Pons (tissue), 1 donor: ENCODE data around the gene TAMALIN.
A peak's percentile ranks its signal among the peaks of the same experiment; 100 is the strongest.

Experiments
- DNase-seq: peaks from one replicate; pipeline ENCODE4 v3.0.0-alpha.2; 2016; ENCODE audit warnings: low spot score

TAMALIN gene

DNA sequence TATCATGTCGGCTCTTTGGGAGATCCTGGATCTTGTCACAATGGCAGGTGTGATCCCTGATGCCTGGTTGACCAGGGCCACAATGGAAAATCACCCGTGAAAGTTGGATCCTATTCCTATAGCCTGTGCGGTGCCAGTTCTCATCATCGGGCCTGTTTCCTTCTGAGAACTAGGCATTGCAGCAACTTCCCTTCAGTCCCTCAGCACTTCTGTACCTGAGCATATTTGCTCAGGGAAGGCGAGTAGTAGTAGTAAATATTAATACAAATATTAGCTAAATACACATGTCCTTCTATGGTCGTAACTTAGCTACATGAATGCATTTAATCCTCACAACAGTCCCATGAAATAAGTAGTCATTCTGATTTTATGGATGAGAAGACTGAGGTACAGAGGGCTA lies 22.1 kb upstream of the TAMALIN start:
- no peak for DNase-seq

DNA sequence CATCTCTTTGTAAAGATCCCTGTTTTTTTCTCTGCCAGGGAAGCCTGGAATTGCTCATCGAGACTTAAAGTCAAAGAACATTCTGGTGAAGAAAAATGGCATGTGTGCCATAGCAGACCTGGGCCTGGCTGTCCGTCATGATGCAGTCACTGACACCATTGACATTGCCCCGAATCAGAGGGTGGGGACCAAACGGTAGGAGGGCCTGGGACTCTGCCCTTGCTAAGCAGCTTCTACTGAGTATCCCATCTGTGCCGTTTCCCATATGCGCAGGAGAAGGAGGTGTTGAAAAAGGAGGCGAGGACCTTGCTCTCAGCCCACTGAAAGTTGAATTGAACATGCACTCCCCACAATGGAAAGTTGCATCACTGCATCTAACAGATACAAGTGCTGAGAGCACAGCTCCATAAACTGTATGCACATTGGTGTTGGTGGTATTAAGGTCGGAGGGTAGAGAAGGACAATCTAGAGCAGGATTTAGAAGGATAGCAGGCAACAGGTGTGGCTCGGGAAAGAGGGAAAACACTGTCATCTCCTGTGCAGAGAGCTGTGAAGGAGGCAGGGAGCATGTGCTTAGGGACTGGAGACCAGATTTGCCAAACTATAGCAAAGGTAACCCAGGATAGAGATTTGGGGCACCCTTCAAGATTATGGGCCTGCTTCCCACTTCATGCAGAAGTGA lies 21.5 kb upstream of the TAMALIN start:
- DNase-seq = no peak

DNA sequence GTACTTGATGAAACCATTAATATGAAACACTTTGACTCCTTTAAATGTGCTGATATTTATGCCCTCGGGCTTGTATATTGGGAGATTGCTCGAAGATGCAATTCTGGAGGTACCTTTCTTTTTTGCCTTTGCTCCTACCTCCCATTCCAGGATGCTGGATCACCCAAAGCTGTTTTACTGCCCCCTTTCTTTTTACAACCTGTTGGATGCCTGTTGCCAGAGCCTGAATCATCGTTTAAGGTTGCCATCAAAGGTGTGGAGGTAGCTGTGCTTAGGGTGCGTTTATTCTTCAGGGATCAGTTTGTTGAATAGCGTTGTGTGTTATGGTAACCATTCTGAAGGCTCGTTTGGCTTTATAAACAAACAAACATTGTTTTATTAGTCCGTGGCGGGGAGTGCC lies 19.9 kb upstream of the TAMALIN start:
- no peak for DNase-seq

DNA sequence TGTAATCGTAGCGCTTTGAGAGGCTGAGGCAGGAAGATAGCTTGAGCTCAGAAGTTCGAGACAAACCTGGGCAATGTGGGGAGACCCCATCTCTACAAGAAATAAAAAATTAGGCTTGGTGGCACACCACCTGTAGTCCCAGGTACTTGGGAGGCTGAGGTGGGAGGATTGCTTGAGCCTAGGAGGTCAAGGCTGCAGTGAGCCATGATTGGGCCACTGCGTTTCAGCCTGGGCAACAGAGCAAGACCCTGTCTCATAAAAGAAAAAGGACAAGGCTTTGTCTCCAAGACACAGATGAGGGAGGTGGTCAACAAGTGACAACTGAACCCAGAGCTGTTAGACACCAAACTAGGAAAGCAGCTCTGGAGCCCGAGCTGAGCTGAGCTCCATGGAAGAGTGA lies 14.5 kb upstream of the TAMALIN start:
- DNase-seq = no peak

DNA sequence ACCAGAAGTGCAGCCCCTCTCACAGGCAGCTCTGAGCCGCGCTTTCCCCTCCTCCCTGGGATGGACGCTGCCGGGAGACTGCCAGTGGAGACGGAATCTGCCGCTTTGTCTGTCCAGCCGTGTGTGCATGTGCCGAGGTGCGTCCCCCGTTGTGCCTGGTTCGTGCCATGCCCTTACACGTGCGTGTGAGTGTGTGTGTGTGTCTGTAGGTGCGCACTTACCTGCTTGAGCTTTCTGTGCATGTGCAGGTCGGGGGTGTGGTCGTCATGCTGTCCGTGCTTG lies 12.3 kb upstream of the TAMALIN start:
- no peak for DNase-seq

DNA sequence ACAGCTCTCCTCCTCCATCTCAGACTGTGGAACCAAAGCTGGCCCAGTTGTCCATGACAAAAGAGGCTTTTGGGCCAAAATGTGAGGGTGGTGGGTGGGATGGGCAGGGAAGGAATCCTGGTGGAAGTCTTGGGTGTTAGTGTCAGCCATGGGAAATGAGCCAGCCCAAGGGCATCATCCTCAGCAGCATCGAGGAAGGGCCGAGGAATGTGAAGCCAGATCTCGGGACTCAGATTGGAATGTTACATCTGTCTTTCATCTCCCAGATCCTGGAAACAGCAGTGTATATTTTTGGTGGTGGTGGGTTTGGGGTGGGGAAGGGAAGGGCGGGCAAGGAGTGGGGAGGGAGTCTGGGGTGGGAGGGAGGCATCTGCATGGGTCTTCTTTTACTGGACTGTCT lies 11.8 kb upstream of the TAMALIN start:
- DNase-seq = no peak

DNA sequence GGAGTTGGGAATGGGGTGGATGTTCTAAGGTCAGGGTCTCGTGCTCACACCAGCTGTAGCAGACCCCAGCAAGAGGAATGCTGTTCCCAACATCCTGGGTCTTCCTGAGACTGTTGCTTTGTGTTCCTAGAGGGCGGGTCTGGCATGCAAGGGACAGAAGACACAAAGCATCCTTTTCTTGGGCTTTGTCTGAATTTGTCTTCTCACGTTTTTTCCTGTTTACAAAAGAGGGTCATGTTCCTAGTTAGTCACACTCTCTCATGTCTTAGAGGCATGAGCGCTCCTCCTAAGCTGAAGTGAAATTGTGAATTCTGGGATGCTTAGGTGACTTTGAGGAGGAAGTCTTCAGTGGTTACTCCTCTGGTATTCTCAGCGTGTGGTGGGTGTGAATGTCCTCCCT lies 9.6 kb upstream of the TAMALIN start:
- no peak for DNase-seq

DNA sequence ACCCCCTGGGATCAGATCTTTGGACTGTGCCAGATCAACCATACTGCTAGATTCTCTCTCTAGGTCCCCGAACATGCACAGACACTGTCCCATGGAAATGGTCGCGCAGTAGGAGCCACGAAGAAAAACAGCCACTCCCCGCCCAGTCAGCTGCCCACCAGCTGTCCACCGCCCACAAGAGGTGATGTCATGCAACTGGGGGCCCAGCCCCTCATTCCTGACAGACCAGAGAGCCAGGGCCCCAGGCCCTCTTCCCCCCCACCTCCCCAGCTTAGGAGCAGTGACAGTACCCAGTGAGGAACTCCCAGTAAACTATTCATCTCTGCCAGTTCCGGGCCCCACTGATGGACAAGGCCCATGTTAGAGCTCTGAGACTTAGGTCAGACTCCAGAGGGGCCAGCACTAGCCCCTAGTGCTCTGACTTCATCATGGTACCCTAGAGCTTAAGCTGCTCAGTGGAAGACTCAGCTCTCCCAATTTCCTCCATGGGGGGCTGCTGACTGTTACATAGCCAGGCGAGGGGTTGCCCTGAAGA lies 3.7 kb upstream of the TAMALIN start:
- DNase-seq = no peak

DNA sequence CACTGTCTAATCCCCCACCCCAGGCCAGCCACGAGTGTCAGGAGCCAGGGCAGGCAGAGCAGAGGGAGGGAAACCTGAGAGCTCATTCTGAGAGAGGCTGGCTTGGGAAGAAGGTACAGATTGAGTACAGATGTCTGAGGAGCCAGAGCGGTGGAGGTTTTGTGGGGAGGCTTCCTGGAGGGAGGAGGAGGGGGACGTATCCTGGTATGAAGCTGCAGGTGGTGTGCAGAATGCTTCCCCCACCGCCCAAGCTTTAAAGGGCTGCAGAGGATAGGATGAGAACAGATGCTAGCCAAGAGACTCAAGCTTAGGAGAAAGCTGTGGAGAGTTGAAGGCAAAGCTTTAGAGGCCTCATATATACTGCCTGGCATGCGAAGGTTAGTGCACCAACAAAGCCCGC lies 3.2 kb upstream of the TAMALIN start:
- DNase-seq = no peak

DNA sequence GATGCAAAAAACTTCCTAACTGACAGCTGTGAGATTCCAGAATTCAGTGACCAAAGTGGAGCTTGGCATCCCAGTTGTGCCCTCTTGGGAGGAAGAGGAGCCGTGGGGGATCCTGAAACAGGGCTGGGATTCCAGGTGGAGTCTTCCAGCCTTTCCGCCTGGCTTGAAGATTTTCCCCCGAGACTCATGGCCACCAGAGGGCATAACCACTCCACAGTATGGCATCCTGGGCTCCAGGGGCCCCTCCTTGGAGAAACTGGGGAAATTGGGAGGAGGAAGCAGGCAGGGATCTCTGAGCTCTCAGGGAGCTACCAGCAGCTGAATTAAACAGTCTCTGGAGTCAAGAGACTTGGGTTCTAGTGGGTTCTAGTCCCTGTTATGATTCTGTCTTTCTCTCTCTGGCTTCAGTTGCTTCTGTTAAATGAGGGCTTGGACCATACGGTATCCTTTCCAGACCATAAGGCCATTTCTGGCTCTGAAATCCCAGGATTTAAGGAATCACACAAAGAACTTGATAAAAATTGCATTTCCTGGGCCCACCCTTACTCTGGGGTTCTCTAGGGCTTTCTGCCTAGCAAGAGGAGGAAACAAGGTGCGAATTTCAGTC lies 2.6 kb upstream of the TAMALIN start:
- peak; percentile 73 for DNase-seq

DNA sequence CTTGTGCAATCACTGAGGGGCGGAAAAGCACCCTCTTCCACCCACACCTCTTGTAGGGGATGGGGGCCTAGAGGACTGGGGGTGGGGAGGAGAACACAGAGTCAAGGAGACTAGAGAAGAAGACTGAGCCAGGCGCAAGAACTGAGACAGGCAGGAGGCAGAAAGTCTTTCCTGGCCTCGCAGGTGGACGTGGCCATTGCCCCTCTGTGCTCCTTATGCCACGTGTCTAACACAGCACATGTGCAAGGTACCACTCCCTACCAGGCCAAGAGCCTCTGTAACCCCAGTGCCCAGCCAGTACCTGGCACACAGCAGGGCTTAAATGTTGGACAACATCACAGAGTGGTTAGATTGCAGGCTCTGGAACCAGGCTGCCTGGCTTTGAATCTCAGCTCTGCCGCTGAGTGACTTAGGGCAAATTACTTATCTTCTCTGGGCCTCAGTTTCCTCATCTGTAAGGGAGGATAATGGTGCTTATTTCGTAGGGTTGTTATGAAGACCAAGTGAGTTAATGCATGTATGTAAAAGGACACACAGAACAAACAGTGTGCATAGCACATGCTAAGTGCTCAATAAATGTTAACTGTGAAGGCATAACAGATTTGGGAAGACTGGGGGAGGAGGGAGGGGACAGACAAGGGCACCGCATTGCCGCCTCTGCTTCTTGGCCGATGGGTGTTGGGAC lies 1.4 kb upstream of the TAMALIN start:
- DNase-seq = no peak

DNA sequence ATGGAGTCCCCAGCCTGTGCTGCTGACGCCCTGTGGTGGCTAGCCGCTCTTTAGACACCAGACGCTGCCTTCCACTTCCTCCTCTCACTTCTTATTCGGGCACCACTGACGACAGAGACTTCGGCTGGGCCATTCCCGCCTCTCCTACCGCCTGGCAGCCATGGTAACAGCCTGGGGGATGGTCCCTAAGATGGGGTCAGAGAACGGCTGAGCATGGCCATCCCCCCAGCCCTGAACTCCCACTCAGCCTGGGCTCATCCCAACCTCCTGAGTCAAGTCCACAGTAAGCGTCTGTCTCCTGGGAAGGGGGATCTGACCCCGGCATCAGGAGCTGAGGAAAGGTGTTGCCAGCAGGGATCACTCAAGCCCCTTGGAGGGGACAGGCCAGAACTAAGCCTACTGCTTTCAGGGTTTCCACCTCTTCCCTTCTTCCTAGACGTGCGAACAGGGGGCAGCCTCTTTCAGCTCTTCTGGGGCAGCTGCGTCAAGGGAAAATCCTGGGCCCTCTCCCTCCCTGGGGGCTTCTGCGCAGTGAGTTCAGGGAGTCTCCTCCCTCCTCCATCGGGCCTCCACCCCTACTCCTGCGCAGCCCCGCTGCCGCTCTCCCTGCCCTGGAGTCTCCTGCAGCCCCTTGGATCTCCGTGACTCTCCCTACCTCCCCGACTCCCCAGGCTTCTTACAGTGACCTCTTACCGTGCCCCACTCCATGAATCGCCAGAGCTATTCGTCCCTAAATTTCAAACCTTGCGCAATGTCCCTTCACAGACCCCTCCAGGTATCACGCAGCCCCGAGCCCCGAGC lies 643 bp upstream of the TAMALIN start:
- peak; percentile 73 for DNase-seq

DNA sequence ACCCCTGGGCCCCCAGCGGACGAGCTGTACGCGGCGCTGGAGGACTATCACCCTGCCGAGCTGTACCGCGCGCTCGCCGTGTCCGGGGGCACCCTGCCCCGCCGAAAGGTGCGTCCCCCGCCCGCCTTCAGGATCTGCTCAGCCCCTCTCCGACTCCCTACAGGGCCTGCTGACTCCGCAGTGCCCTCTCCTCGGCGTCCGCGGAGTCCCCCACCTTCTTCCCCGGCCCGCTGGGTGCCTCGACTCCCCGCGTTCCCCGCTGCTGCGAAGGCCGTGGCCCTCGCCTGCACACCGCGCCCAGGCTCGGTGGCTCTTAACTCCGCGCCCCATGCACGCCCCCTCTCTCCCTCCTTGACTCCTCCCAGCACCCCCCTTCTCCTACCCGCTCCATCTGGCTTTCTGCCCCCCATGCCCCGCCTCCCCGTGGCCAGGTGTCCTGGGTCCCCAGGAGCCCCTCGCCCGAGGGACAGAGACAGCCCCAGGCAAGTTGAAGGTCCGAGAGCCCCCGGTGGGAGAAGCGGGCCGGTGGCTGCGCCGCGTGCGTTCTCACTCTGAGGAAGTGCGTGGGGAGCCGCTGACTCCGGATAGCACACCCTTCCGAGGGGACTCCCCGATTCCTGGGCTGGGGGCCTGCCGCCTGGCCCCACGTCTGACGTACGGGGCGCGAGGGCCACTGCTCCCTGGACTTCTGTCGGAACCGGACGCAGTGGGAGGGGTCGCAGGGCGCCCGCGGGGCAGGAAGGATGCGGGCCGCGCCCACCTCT lies 594 bp downstream of the TAMALIN start:
- no peak for DNase-seq

DNA sequence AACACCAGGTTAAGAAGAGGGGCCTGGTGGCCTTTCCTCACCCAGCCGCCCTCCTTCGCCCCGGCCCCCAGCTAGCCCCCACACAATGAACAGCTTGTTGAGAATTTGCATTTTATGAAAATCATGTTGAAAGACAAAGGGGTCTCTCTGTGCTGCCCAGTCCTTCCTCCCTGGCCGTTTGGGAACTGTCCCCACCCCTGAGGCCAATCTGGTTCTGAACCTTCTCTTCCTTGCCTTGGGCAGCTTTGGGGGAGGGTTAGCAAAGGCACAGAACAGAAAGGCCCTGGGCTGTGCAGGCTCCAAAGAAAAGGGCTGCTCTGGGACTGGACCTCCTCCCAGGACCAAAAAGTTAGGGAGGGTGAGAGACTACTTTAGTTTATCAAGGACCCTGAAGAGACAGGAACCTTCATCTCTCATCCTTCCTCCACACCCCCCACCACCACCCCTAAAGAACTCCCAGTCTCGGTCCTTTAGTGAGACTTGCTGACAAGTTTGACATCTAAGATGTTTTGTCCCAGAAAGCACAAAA lies 1.3 kb downstream of the TAMALIN start:
- DNase-seq = no peak

DNA sequence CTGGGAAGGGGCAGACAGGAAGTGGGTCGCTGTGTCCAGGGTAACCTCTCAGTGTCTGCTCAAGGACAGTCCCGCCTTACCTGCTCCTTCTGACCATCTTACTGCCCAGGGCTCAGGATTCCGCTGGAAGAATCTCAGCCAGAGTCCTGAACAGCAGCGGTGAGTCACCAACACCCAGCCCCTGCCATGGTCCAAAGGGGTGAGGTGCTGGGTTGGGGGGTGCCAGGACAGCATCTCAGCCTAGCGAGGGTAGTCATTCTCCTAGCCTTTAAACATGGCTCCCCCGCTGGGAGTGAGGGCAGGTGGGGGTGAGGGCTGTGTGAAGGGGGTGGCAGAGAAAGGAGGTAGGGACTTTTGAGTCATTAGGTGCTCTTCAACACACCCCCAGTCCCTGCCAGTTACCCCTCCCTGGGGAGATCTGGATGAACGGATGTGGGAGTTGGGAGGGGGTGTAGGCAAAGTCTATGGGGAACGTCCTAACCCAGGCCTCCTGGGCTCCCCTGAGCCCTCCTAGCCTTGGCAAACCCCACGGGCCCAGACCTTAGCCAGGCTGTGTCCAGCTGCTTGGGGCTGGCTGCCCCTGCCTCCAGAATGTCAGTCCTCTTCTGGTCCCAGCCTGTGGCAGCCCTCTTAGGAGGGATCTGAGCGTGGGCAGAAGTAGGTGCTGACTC lies 2.5 kb downstream of the TAMALIN start:
- no peak for DNase-seq

DNA sequence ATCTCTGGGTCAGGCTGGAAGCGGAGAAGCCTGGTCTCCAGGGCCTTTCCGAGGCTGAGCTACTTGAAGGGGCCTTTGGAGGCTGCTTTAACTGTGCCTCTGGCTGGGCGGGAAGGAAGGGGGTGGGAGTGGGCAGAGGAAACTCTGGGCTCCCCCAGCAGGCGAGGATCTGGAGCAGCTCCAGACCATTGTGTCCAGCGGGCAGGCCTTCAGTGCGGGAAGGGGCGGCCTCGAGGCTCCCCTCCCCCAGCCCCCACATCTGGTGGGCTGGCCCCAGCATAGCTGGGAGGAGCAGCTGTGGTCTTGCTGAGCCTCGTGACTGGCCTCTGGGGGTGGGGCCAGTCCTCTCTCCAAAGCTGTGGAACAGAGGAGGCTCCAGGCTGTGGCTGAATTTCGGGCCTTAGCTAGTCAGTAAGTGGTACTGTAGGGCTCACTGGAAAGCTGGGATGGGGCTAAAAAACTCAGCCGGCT lies 3.4 kb downstream of the TAMALIN start:
- DNase-seq = peak; percentile 65

DNA sequence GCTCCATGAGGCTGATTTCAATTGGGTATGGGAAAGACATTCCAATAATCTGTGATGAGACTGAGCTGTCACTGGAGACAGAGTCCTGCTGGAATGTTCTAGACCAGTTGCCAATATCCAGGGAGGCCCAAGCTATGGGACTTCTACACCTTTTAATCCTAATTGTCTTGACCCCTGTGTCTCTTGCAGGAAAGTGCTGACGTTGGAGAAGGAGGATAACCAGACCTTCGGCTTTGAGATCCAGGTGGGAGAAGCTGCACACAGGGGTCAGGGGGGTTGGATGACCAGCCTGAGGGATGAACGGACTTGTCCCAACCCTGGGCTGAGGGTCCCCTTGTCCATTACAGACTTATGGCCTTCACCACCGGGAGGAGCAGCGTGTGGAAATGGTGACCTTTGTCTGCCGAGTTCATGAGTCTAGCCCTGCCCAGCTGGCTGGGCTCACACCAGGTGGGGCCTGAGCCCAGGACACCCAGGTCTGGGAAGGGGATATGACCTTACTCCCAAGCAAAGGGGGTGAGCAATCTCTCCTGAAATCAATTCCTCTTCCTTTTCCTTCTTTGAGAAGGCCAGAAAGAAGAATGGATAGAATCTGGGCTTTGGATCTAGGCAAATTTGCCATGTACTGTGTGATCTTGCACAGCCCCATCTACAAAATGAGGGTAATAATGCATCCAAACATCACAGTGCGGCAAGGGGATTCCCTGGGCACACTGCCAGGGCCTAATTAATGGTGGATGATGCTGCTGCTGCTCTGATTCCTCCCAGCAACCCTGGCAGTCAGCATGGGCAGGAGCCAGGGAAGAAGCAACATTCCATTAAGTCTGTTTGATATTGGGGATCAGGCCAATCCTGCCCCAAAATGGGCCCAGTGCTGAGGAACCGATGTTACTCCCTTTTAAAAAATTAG lies 4.2 kb downstream of the TAMALIN start:
- no peak for DNase-seq

DNA sequence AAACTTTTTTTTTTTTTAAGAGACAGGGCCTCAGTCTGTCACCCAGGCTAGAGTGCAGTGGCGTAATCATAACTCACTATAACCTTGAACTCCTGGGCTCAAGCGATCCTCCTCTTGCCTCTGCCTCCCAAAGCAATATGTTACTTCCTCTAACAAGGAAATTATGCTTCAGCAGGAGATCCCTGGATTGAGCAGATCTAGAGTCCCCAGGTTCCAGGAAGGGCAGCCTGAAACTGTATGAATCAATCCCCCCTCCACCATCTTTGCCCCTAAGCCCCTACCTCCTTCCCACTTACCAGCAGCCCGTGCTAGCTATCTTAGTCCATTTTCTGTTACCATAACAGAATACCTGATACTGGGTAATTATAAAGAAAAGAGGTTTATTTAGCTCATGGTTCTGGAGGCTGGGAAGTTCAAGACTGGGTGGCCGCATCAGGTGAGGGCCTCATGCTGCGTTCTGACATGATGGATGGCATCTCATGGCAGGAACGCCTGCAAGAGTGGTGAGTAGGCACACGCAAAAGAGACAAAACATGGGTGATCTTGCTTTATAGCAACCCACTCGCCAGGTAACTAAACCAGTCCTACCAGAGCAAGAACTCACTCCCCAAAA lies 5.0 kb downstream of the TAMALIN start:
- DNase-seq = no peak

DNA sequence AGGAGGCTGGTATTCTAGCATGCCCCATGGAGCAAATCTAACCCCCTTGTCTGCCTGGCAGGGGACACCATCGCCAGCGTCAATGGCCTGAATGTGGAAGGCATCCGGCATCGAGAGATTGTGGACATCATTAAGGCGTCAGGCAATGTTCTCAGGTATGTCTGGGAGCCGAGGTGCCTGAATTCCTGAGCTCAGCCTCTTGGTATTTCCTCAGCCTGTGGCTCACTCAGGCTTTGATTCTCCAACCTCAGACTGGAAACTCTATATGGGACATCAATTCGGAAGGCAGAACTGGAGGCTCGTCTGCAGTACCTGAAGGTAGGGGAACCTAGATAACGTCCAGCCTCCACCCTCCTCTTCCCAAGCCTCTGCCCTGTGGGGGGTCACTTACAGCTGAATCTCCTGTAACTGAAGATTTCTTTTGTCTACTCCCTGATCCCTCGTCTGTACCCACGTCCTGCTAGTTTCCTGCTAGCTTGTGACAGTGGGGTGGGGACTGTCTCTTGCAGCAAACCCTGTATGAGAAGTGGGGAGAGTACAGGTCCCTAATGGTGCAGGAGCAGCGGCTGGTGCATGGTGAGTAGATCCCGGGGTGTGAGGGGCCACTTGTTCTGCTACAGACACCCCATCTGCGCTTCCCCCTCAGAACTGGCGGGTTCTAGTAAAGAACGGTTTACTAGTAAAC lies 7.0 kb downstream of the TAMALIN start:
- no peak for DNase-seq
